Erythroblast (primary cell): ENCODE results near the gene STIM1.

Source experiments
- GATA1 ChIP-seq: IDR thresholded peaks from 2 replicates; pipeline ENCODE4 v1.6.1; 2011; ENCODE audit warnings: low read depth, mild to moderate bottlenecking, control low read depth, low read length, moderate library complexity
- POLR2A ChIP-seq: IDR thresholded peaks from 2 replicates; pipeline ENCODE4 v1.6.1; 2011; ENCODE audit warnings: mild to moderate bottlenecking, low read length

GRCh38 chr11:3855808-3856491 lies 486 bp downstream of the STIM1 start:
- no peak for TF ChIP-seq POLR2A
- no peak for TF ChIP-seq GATA1
